Measurements from ENCODE around the gene RAB5IF.
A peak's percentile ranks its signal among the peaks of the same experiment; 100 is the strongest.

The RAB5IF gene

GRCh38 chr20:36646678-36647077 lies 41.1 kb downstream of the RAB5IF start:
- Mint-ChIP-seq H3K4me3 (no peak overlapping the region), H3K27me3 (no peaks in the 10 kb centered on the region), H3K36me3 (peaks cover 4% of the 10 kb centered on the region), H3K4me1 (peaks cover 13% of the 10 kb centered on the region), H3K9me3 (no peaks in the 10 kb centered on the region), H3K27ac (peak overlapping the region; percentile 50)
- ATAC-seq (ENCODE audit: low read depth), result no peak
- no peak for DNase-seq (ENCODE audit: low spot score in 2 of 2)

GRCh38 chr20:36647196-36648121 lies 41.9 kb downstream of the RAB5IF start:
- Mint-ChIP-seq H3K4me1 (peaks cover 13% of the 10 kb centered on the region), H3K27ac (peak overlapping the region; percentile 50), H3K27me3 (no peaks in the 10 kb centered on the region), H3K9me3 (no peaks in the 10 kb centered on the region), H3K36me3 (peaks cover 4% of the 10 kb centered on the region), H3K4me3 (no peak overlapping the region)
- no peak for DNase-seq (ENCODE audit: low spot score in 2 of 2)
- no peak for ATAC-seq (ENCODE audit: low read depth)

- Mint-ChIP-seq H3K27me3 (no peaks in the 10 kb centered on the region), H3K4me1 (no peaks in the 10 kb centered on the region), H3K27ac (no peak overlapping the region), H3K36me3 (peaks cover 9% of the 10 kb centered on the region), H3K9me3 (no peaks in the 10 kb centered on the region), H3K4me3 (no peak overlapping the region)
- ATAC-seq (ENCODE audit: low read depth) (no peak), DNase-seq (ENCODE audit: low spot score in 2 of 2) (no peak)
These were observed 47.9 kb downstream of the RAB5IF start for GRCh38 chr20:36653456-36653855.

- no peak overlapping the region for H3K27ac Mint-ChIP-seq
- peaks cover 9% of the 10 kb centered on the region for H3K36me3 Mint-ChIP-seq
- H3K4me1 Mint-ChIP-seq, result no peaks in the 10 kb centered on the region
- no peak for DNase-seq (ENCODE audit: low spot score in 2 of 2)
- H3K4me3 Mint-ChIP-seq, result no peak overlapping the region
- ATAC-seq (ENCODE audit: low read depth), result no peak
- no peaks in the 10 kb centered on the region for H3K9me3 Mint-ChIP-seq
- H3K27me3 Mint-ChIP-seq, result no peaks in the 10 kb centered on the region
These were observed 48.9 kb downstream of the RAB5IF start for GRCh38 chr20:36654506-36654905.

- H3K9me3 Mint-ChIP-seq, result no peaks in the 10 kb centered on the region
- H3K36me3 Mint-ChIP-seq, result peaks cover 11% of the 10 kb centered on the region
- H3K4me3 Mint-ChIP-seq, result no peak overlapping the region
- H3K27me3 Mint-ChIP-seq, result no peaks in the 10 kb centered on the region
- ATAC-seq (ENCODE audit: low read depth) (no peak), DNase-seq (ENCODE audit: low spot score in 2 of 2) (no peak)
- no peaks in the 10 kb centered on the region for H3K4me1 Mint-ChIP-seq
- H3K27ac Mint-ChIP-seq, result no peak overlapping the region
These were observed 49.4 kb downstream of the RAB5IF start for GRCh38 chr20:36655004-36655403.

GRCh38 chr20:36656733-36657132 lies 51.2 kb downstream of the RAB5IF start:
- no peak overlapping the region for H3K27ac Mint-ChIP-seq
- no peaks in the 10 kb centered on the region for H3K27me3 Mint-ChIP-seq
- H3K9me3 Mint-ChIP-seq, result no peaks in the 10 kb centered on the region
- peaks cover 17% of the 10 kb centered on the region for H3K36me3 Mint-ChIP-seq
- ATAC-seq (ENCODE audit: low read depth), result no peak
- H3K4me1 Mint-ChIP-seq, result no peaks in the 10 kb centered on the region
- no peak overlapping the region for H3K4me3 Mint-ChIP-seq
- no peak for DNase-seq (ENCODE audit: low spot score in 2 of 2)

- Mint-ChIP-seq H3K36me3 (peaks cover 12% of the 10 kb centered on the region), H3K4me3 (no peak overlapping the region), H3K27ac (no peak overlapping the region)
These were observed 52.7 kb downstream of the RAB5IF start for GRCh38 chr20:36658300-36658699.

More at GRCh38 chr20:36658300-36658699, 52.7 kb downstream of the RAB5IF start:
- Mint-ChIP-seq H3K9me3 (no peaks in the 10 kb centered on the region), H3K27me3 (no peaks in the 10 kb centered on the region), H3K4me1 (no peaks in the 10 kb centered on the region)
- no peak for DNase-seq (ENCODE audit: low spot score in 2 of 2)
- ATAC-seq (ENCODE audit: low read depth), result no peak
